22Rv1 (cell line): ENCODE measurements around the gene U2AF1L4.

Experiments
- H3K27ac ChIP-seq: fragments of 450-650 bp; 2 replicates; pipeline ENCODE4 v1.5.1; 2017
- CTCF ChIP-seq: fragments of 450-650 bp; IDR thresholded peaks from 2 replicates; pipeline ENCODE4 v1.5.1; 2017; ENCODE audit warnings: mild to moderate bottlenecking
- ZFX ChIP-seq: fragments of 450-650 bp; IDR thresholded peaks from 2 replicates; pipeline ENCODE4 v1.6.1; 2017; ENCODE audit warnings: antibody characterized with exemption, borderline replicate concordance

The U2AF1L4 gene

DNA sequence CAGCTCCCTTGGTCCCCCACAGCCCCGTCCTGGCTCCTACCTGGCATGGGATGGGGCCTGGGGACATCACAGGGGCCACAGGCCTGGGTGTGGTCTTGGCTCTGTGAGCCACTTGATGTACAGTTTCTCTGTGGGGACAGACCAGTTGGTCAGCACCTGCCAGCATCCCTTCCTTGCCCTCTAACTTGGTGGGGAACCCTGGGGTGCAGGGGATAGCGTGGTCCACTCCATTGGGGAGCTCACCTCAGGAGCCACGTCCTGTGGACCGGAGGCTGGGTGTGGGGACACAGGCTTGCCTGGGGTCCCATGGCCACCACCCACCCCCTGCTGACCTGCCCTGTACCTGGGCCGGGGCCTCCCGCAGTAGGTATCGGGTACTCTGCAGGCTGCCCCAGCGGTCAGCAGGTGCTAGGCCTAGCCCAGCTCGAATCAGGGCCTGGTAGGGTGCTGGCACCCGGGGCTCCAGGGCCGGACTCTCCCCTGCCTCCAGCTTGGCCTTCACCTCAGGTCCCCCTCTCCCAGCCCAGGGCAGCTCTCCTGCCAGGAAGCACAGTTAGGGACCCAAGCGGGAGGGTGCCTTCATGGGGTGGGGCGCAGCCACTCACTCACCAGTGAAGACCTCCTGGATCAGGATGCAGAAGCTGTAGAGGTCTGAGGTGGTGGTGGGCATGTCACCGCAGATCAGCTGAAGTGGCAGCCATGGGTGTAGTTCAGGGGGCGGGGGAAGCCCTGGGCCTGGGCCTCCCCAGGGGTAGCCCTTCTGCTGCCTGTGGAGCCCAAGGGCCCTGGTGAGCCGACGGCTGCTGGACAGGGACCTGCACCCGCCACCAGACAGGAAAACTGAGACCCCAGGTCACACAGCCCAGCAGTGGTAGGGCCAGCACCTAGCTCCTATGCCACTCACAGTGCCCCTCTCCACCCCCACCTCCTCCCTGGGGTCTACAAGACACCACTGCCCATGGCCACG lies 45.0 kb upstream of the U2AF1L4 start:
- no peak overlapping the region for H3K27ac ChIP-seq
- TF ChIP-seq CTCF (no peak), ZFX (no peak)

GRCh38 chr19:35789195-35789977 lies 44.2 kb upstream of the U2AF1L4 start:
- H3K27ac ChIP-seq = no peak overlapping the region
- TF ChIP-seq CTCF (no peak), ZFX (no peak)

- TF ChIP-seq CTCF = no peak
- TF ChIP-seq ZFX = no peak
- no peak overlapping the region for H3K27ac ChIP-seq
Measured at GRCh38 chr19:35788205-35788960, 43.2 kb upstream of the U2AF1L4 start.

GRCh38 chr19:35787227-35787799 lies 42.1 kb upstream of the U2AF1L4 start:
- no peak for TF ChIP-seq ZFX
- TF ChIP-seq CTCF = no peak
- H3K27ac ChIP-seq = no peak overlapping the region

GRCh38 chr19:35786299-35787160 lies 41.3 kb upstream of the U2AF1L4 start:
- H3K27ac ChIP-seq = no peak overlapping the region
- TF ChIP-seq CTCF (no peak), ZFX (no peak)

- TF ChIP-seq ZFX (no peak), CTCF (no peak)
- H3K27ac ChIP-seq = no peak overlapping the region
Measured at GRCh38 chr19:35785339-35785627, 40.1 kb upstream of the U2AF1L4 start.
